GM13977 (cell line): Measurements from ENCODE around the gene PLXNA4.

Source experiments
- DNase-seq: peaks from one replicate; pipeline ENCODE4 v3.0.0; 2012; ENCODE audit warnings: low spot score
- in situ Hi-C: fragments of 300-500 bp; cut with MboI; formaldehyde crosslinking; loops from one replicate; pipeline ENCODE4 v1.12.0; 2022; ENCODE audit warnings: low sequenced_read_pairs, low pct_unique_long_range_greater_than_20kb, mixed read lengths, inconsistent platforms; ENCODE audit not compliant: unreplicated experiment
- TF ChIP-seq, protein P1 (sequence below): IDR thresholded peaks from 2 replicates; pipeline ENCODE4 v1.5.1; 2012; ENCODE audit warnings: mild to moderate bottlenecking, control low read depth; ENCODE audit not compliant: insufficient read depth; ENCODE audit errors: extremely low read depth, missing control alignments

PLXNA4 gene

DNA sequence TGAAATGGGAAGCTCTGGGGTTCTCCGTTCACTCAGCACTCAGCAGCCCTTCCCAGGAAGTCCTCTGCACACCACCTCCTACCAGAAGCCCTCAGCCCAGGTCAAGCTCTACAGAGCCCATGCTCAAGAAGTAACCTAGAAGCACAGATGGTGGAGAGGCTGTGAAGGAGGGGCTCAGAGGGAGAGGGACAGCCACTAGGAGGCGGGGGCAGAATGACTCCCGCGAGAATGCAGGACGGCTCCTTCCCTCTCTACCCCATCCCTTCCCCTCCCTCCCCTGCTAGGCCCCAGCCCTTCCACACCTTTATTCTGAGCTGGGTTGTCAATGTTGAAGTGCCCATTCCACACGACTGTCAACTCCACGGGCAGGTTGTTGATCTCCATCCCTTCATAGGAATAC is 373.2 kb downstream of the PLXNA4 start:
- in situ Hi-C loops, result no loop called here

GRCh38 chr7:132202541-132202940 is 373.7 kb downstream of the PLXNA4 start:
- in situ Hi-C loops, result no loop called here
- no peak for DNase-seq
- TF ChIP-seq, protein P1, sequence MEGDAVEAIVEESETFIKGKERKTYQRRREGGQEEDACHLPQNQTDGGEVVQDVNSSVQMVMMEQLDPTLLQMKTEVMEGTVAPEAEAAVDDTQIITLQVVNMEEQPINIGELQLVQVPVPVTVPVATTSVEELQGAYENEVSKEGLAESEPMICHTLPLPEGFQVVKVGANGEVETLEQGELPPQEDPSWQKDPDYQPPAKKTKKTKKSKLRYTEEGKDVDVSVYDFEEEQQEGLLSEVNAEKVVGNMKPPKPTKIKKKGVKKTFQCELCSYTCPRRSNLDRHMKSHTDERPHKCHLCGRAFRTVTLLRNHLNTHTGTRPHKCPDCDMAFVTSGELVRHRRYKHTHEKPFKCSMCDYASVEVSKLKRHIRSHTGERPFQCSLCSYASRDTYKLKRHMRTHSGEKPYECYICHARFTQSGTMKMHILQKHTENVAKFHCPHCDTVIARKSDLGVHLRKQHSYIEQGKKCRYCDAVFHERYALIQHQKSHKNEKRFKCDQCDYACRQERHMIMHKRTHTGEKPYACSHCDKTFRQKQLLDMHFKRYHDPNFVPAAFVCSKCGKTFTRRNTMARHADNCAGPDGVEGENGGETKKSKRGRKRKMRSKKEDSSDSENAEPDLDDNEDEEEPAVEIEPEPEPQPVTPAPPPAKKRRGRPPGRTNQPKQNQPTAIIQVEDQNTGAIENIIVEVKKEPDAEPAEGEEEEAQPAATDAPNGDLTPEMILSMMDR, result no peak

More for the DNA sequence above, 373.2 kb downstream of the PLXNA4 start:
- TF ChIP-seq, protein P1, result no peak
- no peak for DNase-seq

DNA sequence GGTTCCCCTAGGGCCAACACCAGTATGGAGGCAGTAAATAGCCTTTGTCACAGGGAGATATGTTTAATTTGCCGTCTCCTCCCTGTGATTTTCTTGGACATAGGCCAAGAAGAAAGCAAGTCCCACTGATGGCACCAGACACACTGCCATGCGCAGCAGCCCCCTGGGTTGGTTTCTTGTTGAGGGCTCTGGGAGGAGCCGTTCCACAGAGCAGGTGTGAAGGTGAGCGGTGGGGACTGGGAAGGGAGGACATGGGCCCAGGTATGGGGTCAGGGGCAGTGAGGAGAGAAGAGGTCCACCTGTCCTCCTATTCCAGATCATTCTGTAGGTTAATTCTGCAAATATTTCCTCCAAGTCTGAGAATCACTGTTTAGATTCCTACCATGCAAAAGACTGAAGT is 376.1 kb downstream of the PLXNA4 start:
- in situ Hi-C loops, result no loop called here
- TF ChIP-seq, protein P1, result no peak
- DNase-seq, result no peak

- TF ChIP-seq, protein P1, result no peak
- no peak for DNase-seq
- in situ Hi-C loops, result no loop called here
Observed at GRCh38 chr7:132199626-132200025, 376.6 kb downstream of the PLXNA4 start.

DNA sequence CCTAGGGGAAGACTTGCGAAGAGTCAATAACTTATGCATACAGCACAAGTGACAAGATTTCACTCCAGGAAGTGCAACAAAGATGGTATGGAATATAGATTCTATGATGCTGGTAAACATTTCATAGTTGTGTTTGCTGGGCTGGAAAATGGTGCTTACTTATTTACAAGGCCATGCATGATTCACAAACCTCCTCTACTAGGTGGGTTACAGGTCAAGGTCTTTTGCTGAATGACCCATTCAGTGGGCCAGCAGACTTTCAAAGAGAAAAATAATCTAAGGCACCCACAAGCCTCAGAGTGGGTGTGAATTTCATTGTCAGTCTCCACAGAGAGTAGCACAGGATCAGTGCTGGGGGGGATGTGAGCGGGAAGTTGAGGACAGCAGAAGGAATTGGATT is 378.5 kb downstream of the PLXNA4 start:
- TF ChIP-seq, protein P1, result no peak

GRCh38 chr7:132193898-132194297 is 382.4 kb downstream of the PLXNA4 start:
- in situ Hi-C loops, result no loop called here
- TF ChIP-seq, protein P1, result no peak
- DNase-seq, result no peak

More for the DNA sequence above, 378.5 kb downstream of the PLXNA4 start:
- in situ Hi-C loops, result no loop called here
- no peak for DNase-seq

DNA sequence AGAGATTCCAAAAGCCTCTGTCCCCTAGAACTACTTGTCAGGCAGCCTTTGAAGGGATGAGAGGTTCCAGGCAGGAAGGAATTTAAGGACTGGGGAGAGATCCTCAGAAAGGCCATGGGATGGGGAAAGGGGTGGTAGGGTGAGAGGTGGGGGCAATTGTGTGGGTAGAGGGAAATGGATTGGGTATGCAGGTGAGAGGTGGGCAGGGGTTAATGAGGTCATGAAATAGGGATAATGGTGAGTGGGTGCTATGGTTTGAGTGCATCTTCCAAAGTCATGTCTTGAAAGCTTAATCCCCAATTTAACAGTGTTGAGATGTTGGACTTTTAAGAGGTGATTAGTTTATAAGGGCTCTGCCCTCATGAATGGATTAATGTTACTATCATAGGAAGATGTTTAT is 383.5 kb downstream of the PLXNA4 start:
- in situ Hi-C loops, result no loop called here
- no peak for DNase-seq
- TF ChIP-seq, protein P1, result no peak
